HCT116 (cell line): Measurements from ENCODE around the gene CREB3L4. TPM values are rescaled to one million over a fixed set of nuclear protein-coding genes. Genes with fewer than 3 reads are reported as not detected.

Experiments
- ATAC-seq: fragments of 200-7000 bp; cut with Tn5 transposase; 2 replicates; pipeline ENCODE4 v1.9.1; 2020; ENCODE audit warnings: mild to moderate bottlenecking, moderate library complexity
- BruUV-seq: library from RNA; stranded (reverse); fragments of 400-500 nt; replicated peaks from 2 replicates; lab custom pipeline; 2021; lab: Mats Ljungman, UMichigan
- CTCF ChIA-PET: fragments of 300-600 bp; sonication (Branson Sonifier 250); formaldehyde crosslinking; loops from one replicate; lab custom pipeline; 2021; ENCODE audit warnings: antibody characterized with exemption; lab: Charles Lee
- POLR2A ChIA-PET: fragments of 300-600, 350-600 bp; sonication (Branson Sonifier 250); formaldehyde crosslinking; loops from one replicate; lab custom pipeline; 2021; ENCODE audit warnings: antibody characterized with exemption; lab: Charles Lee
- RAD21 ChIA-PET, 2 experiments: fragments of 300-600 bp; sonication (Branson Sonifier 250); formaldehyde crosslinking; loops; one replicate each; lab custom pipeline; 2023; ENCODE audit warnings: low total read pairs in 2 of 2; ENCODE audit not compliant: uncharacterized antibody in 2 of 2, unreplicated experiment in 2 of 2, low non-redundant PET in 1 of 2; lab: Charles Lee
- DNase-seq: peaks from one replicate; pipeline ENCODE4 v3.0.0-alpha.2; 2010; ENCODE audit warnings: low read depth, low spot score
- H2AFZ ChIP-seq: fragments of 200-600 bp; shearing (Covaris generic), sonication (generic); 2 replicates; pipeline ENCODE4 v1.6.1; 2017; ENCODE audit warnings: low read depth, mixed run types, mixed read lengths, antibody characterized with exemption, low read length; ENCODE audit not compliant: poor library complexity, severe bottlenecking
- H3K27ac ChIP-seq: 2 replicates; pipeline ENCODE4 v1.5.1; 2012; ENCODE audit warnings: low read depth, low read length
- H3K27me3 ChIP-seq: fragments of 200-600 bp; sonication (generic); 2 replicates; pipeline ENCODE4 v1.6.1; 2016; ENCODE audit warnings: mixed run types, low read length, mixed read lengths; ENCODE audit not compliant: insufficient read depth
- H3K36me3 ChIP-seq, 2 experiments: fragments of 200-500 bp in 1 of 2; fragments of 200-600 bp in 1 of 2; sonication (Bioruptor generic) in 1 of 2; sonication (generic) in 1 of 2; 2 replicates each; pipeline versions ENCODE4 v1.5.1 to v1.6.1; 2014 to 2016; ENCODE audit warnings: low read length in 2 of 2, inconsistent platforms in 1 of 2, mixed read lengths in 1 of 2, mixed run types in 1 of 2; ENCODE audit not compliant: insufficient read depth in 2 of 2, control insufficient read depth in 1 of 2
- H3K4me1 ChIP-seq, 2 experiments: fragments of 200-600 bp in 1 of 2; sonication (generic) in 1 of 2; 2 replicates each; pipeline versions ENCODE4 v1.5.1 to v1.6.1; 2012 to 2017; ENCODE audit warnings: low read length in 2 of 2, inconsistent platforms in 1 of 2, mild to moderate bottlenecking in 1 of 2, mixed read lengths in 1 of 2, mixed run types in 1 of 2, moderate library complexity in 1 of 2; ENCODE audit not compliant: insufficient read depth in 2 of 2, control insufficient read depth in 1 of 2
- H3K4me2 ChIP-seq: fragments of 200-600 bp; sonication (generic); 2 replicates; pipeline ENCODE4 v1.6.1; 2017; ENCODE audit warnings: mixed run types, low read length, mixed read lengths
- H3K4me3 ChIP-seq, 2 experiments: fragments of 200-600 bp in 1 of 2; sonication (generic) in 1 of 2; replicated peaks in 1 of 2; 2 replicates each; pipeline ENCODE4 v1.5.1; 2011 to 2016; ENCODE audit warnings: low read length in 2 of 2, control low read depth in 1 of 2, low read depth in 1 of 2, mild to moderate bottlenecking in 1 of 2, mixed read lengths in 1 of 2, mixed run types in 1 of 2
- H3K79me2 ChIP-seq: fragments of 200-600 bp; sonication (generic); 2 replicates; pipeline ENCODE4 v1.6.1; 2017; ENCODE audit warnings: mild to moderate bottlenecking, mixed run types, low read length, moderate library complexity, mixed read lengths; ENCODE audit not compliant: insufficient read depth
- H3K9ac ChIP-seq: fragments of 200-600 bp; sonication (generic); 2 replicates; pipeline ENCODE4 v1.6.1; 2016; ENCODE audit warnings: low read length, mixed read lengths
- H3K9me2 ChIP-seq: fragments of 200-600 bp; sonication (generic), shearing (Covaris generic); 2 replicates; pipeline ENCODE4 v1.6.1; 2017; ENCODE audit warnings: mixed run types, mild to moderate bottlenecking, moderate library complexity; ENCODE audit not compliant: insufficient read depth
- H3K9me3 ChIP-seq, 2 experiments: fragments of 200-500 bp in 1 of 2; fragments of 200-600 bp in 1 of 2; sonication (Bioruptor generic) in 1 of 2; sonication (generic) in 1 of 2; 2 replicates each; pipeline ENCODE4 v1.6.1; 2014 to 2017; ENCODE audit warnings: low read length in 2 of 2, mixed read lengths in 2 of 2, inconsistent platforms in 1 of 2, low read depth in 1 of 2, mild to moderate bottlenecking in 1 of 2, mixed run types in 1 of 2, moderate library complexity in 1 of 2; ENCODE audit not compliant: control insufficient read depth in 1 of 2, insufficient read depth in 1 of 2
- H4K20me1 ChIP-seq: fragments of 200-600 bp; sonication (generic), shearing (Covaris generic); 2 replicates; pipeline ENCODE4 v1.6.1; 2017; ENCODE audit warnings: mixed run types, mild to moderate bottlenecking, moderate library complexity; ENCODE audit not compliant: insufficient read depth
- CBX3 ChIP-seq: IDR thresholded peaks from 2 replicates; pipeline ENCODE4 v1.6.1; 2012; ENCODE audit warnings: low read depth
- CEBPB ChIP-seq: IDR thresholded peaks from 2 replicates; pipeline ENCODE4 v1.6.1; 2012; ENCODE audit warnings: low read depth
- CTCF ChIP-seq, 3 experiments: fragments of 200-600 bp in 1 of 3; sonication (generic) in 1 of 3; IDR thresholded peaks in 2 of 3; conservative IDR thresholded peaks in 1 of 3; 2 replicates each; pipeline ENCODE4 v1.5.1; 2012 to 2017; ENCODE audit warnings: low read depth in 2 of 3, low read length in 2 of 3, antibody characterized with exemption in 1 of 3, borderline replicate concordance in 1 of 3, control low read depth in 1 of 3, mild to moderate bottlenecking in 1 of 3, mixed read lengths in 1 of 3, mixed run types in 1 of 3, moderate library complexity in 1 of 3; ENCODE audit not compliant: insufficient read depth in 1 of 3
- ELF1 ChIP-seq: IDR thresholded peaks from 2 replicates; pipeline ENCODE4 v1.6.1; 2012; ENCODE audit warnings: low read depth, borderline replicate concordance
- EZH2 ChIP-seq: fragments of 200-600 bp; sonication (generic); IDR thresholded peaks from 2 replicates; pipeline ENCODE4 v1.6.1; 2017; ENCODE audit warnings: antibody characterized with exemption, mixed run types
- EZH2phosphoT487 ChIP-seq: fragments of 200-600 bp; IDR thresholded peaks from 2 replicates; pipeline ENCODE4 v1.6.1; 2018; ENCODE audit warnings: antibody characterized with exemption, borderline replicate concordance
- FOSL1 ChIP-seq: IDR thresholded peaks from 2 replicates; pipeline ENCODE4 v1.6.1; 2012; ENCODE audit warnings: low read depth
- MAX ChIP-seq: IDR thresholded peaks from 2 replicates; pipeline ENCODE4 v1.6.1; 2012
- POLR2AphosphoS5 ChIP-seq: IDR thresholded peaks from 2 replicates; pipeline ENCODE4 v1.6.1; 2011; ENCODE audit warnings: mild to moderate bottlenecking, low read depth, low read length, moderate library complexity
- RAD21 ChIP-seq: IDR thresholded peaks from 2 replicates; pipeline ENCODE4 v1.6.1; 2012; ENCODE audit warnings: low read depth, mild to moderate bottlenecking
- REST ChIP-seq: IDR thresholded peaks from 2 replicates; pipeline ENCODE4 v1.6.1; 2012; ENCODE audit warnings: low read depth
- SIN3A ChIP-seq: IDR thresholded peaks from 2 replicates; pipeline ENCODE4 v1.6.1; 2012; ENCODE audit warnings: low read depth
- SRF ChIP-seq: IDR thresholded peaks from 2 replicates; pipeline ENCODE4 v1.6.1; 2012; ENCODE audit warnings: low read depth
- TCF7L2 ChIP-seq: IDR thresholded peaks from 2 replicates; pipeline ENCODE4 v1.7.0; 2011; ENCODE audit warnings: borderline replicate concordance, inconsistent platforms; ENCODE audit not compliant: insufficient read depth, insufficient read length; ENCODE audit errors: extremely low read depth
- YY1 ChIP-seq: IDR thresholded peaks from 2 replicates; pipeline ENCODE4 v1.6.1; 2011; ENCODE audit warnings: low read length, low read depth, moderate library complexity, mild to moderate bottlenecking; ENCODE audit not compliant: insufficient replicate concordance; ENCODE audit errors: extremely low read depth
- ZBTB33 ChIP-seq: IDR thresholded peaks from 2 replicates; pipeline ENCODE4 v1.6.1; 2011; ENCODE audit warnings: mild to moderate bottlenecking, low read length, moderate library complexity; ENCODE audit not compliant: insufficient replicate concordance; ENCODE audit errors: extremely low read depth
- ZNF274 ChIP-seq: fragments of 200-500 bp; sonication (Bioruptor generic); IDR thresholded peaks from 2 replicates; pipeline ENCODE4 v1.6.1; 2014; ENCODE audit warnings: mild to moderate bottlenecking, low read depth, low read length, inconsistent platforms
- intact Hi-C: fragments of 100-400 bp; cut with micrococcal nuclease; formaldehyde crosslinking; loops from 2 replicates; pipeline ENCODE4 v1.10.0; 2022
- total RNA-seq: library from RNA; stranded (reverse); gene quantifications from one replicate; pipeline ENCODE4 v1.2.1, GENCODE V29; 2021; ENCODE audit not compliant: unreplicated experiment

Gene CREB3L4
- total RNA-seq, 1 experiment from 2014 or later: 15.3 TPM

GRCh38 chr1:154000420-154000819 is 32.7 kb downstream of the CREB3L4 start:
- H3K9me3 ChIP-seq: no peaks in the 10 kb centered on the region
- no peaks in the 10 kb centered on the region for H3K36me3 ChIP-seq
- H3K9me2 ChIP-seq: no peaks in the 10 kb centered on the region
- no peak overlapping the region for H3K4me3 ChIP-seq
- DNase-seq (no peak), ATAC-seq (no peak)
- intact Hi-C loops: no loop called here
- no peak overlapping the region for H3K27ac ChIP-seq
- H3K4me2 ChIP-seq: no peak overlapping the region
- ChIA-PET CTCF (no interaction called here), RAD21 (no interaction called here), POLR2A (interaction anchor here (2.2 kb wide), 1 partner anchor 10 kb away, joined by 23 read pairs; the partner anchor contains the start of gene RPS27)
- TF ChIP-seq RAD21 (no peak), CBX3 (no peak), SRF (no peak), CTCF (IDR thresholded peaks at IDR 0.05 in 2 of 3, conservative IDR thresholded peaks at IDR 0.05 in 1 of 3; ENCODE audit: borderline replicate concordance in 1 of 3, insufficient read depth in 1 of 3, low read depth in 2 of 3, low read length in 2 of 3) (no peak), YY1 (no peak), TCF7L2 (no peak), POLR2AphosphoS5 (no peak), FOSL1 (no peak), EZH2 (no peak), ZBTB33 (no peak), CEBPB (no peak), EZH2phosphoT487 (no peak), MAX (no peak), ZNF274 (no peak), REST (no peak), ELF1 (no peak), SIN3A (no peak)
- no peak overlapping the region for H3K9ac ChIP-seq
- H3K79me2 ChIP-seq: no peaks in the 10 kb centered on the region
- H2AFZ ChIP-seq: no peak overlapping the region
- H3K4me1 ChIP-seq: peaks cover 5 to 19% of the 10 kb centered on the region in 2 experiments
- no peaks in the 10 kb centered on the region for H3K27me3 ChIP-seq
- no TSS peak for BruUV-seq
- H4K20me1 ChIP-seq: no peaks in the 10 kb centered on the region
